HEK293 (cell line): ENCODE data around the gene GRP.
"Not testable (repeated sequence)": the region's sequence is repeated elsewhere in the genome, so short reads cannot be mapped to it uniquely, and the experiment has no call there.

Experiments
- CTCF ChIA-PET: fragments of 350-600 bp; formaldehyde crosslinking; extraction: SDS; loops from one replicate; lab custom pipeline; 2021; ENCODE audit warnings: antibody characterized with exemption; lab: Yijun Ruan, JAX
- POLR2A ChIA-PET: fragments of 300-600 bp; formaldehyde crosslinking; extraction: SDS; loops from one replicate; lab custom pipeline; 2020; ENCODE audit warnings: antibody characterized with exemption, inconsistent platforms; lab: Yijun Ruan, JAX
- H3K27ac ChIP-seq: fragments of 200-500 bp; sonication (Bioruptor generic); 2 replicates; pipeline ENCODE4 v1.5.1; 2014; ENCODE audit warnings: low read depth, low read length, control low read depth, inconsistent platforms; ENCODE audit errors: extremely low read depth
- H3K36me3 ChIP-seq, 2 experiments: fragments of 200-500 bp in 1 of 2; sonication (Bioruptor generic) in 1 of 2; 1 replicate in 1 of 2; 2 replicates in 1 of 2; pipeline ENCODE4 v1.5.1; 2014 to 2017; ENCODE audit warnings: inconsistent platforms in 2 of 2, low read length in 2 of 2; ENCODE audit not compliant: control insufficient read depth in 2 of 2, insufficient read depth in 1 of 2
- H3K4me1 ChIP-seq: fragments of 200-500 bp; sonication (Bioruptor generic); 2 replicates; pipeline ENCODE4 v1.5.1; 2014; ENCODE audit warnings: mild to moderate bottlenecking, low read length, inconsistent platforms; ENCODE audit not compliant: control insufficient read depth, insufficient read depth
- H3K4me3 ChIP-seq: 2 replicates; pipeline ENCODE4 v1.5.1; 2011; ENCODE audit warnings: low read depth, mild to moderate bottlenecking, control low read depth, low read length, moderate library complexity
- H3K9me3 ChIP-seq: fragments of 200-500 bp; sonication (Bioruptor generic); 2 replicates; pipeline ENCODE4 v1.5.1; 2014; ENCODE audit warnings: low read depth, low read length, inconsistent platforms; ENCODE audit not compliant: control insufficient read depth, insufficient read depth
- HOXA7 ChIP-seq: sonication (generic); formaldehyde crosslinking; IDR thresholded peaks from 2 replicates; pipeline ENCODE4 v1.8.1; 2022; ENCODE audit warnings: missing genetic modification reagents, borderline replicate concordance
- MZF1 ChIP-seq: fragments of 450-650 bp; formaldehyde crosslinking; IDR thresholded peaks from 2 replicates; pipeline ENCODE4 v1.5.1; 2017; ENCODE audit warnings: missing biosample characterization, missing genetic modification characterization, borderline replicate concordance
- SCRT2 ChIP-seq: fragments of 450-650 bp; formaldehyde crosslinking; IDR thresholded peaks from 2 replicates; pipeline ENCODE4 v1.5.1; 2016; ENCODE audit warnings: missing biosample characterization, missing genetic modification characterization
- SP2 ChIP-seq: fragments of 450-650 bp; formaldehyde crosslinking; IDR thresholded peaks from 2 replicates; pipeline ENCODE4 v1.5.1; 2016; ENCODE audit warnings: missing biosample characterization, missing genetic modification characterization
- ZNF133 ChIP-seq: fragments of 450-650 bp; formaldehyde crosslinking; IDR thresholded peaks from 2 replicates; pipeline ENCODE4 v1.5.1; 2016; ENCODE audit warnings: missing biosample characterization, missing genetic modification characterization
- ZNF146 ChIP-seq: fragments of 450-650 bp; formaldehyde crosslinking; IDR thresholded peaks from 2 replicates; pipeline ENCODE4 v1.5.1; 2016; ENCODE audit warnings: missing biosample characterization, missing genetic modification characterization
- ZNF169 ChIP-seq: fragments of 450-650 bp; formaldehyde crosslinking; IDR thresholded peaks from 2 replicates; pipeline ENCODE4 v1.5.1; 2016; ENCODE audit warnings: missing biosample characterization, missing genetic modification characterization
- ZNF266 ChIP-seq: fragments of 450-650 bp; formaldehyde crosslinking; IDR thresholded peaks from 2 replicates; pipeline ENCODE4 v1.5.1; 2016; ENCODE audit warnings: missing biosample characterization, missing genetic modification characterization, low read depth
- ZNF350 ChIP-seq: fragments of 450-650 bp; formaldehyde crosslinking; IDR thresholded peaks from 2 replicates; pipeline ENCODE4 v1.5.0; 2017; ENCODE audit warnings: missing biosample characterization, mild to moderate bottlenecking, missing genetic modification characterization
- ZNF366 ChIP-seq: fragments of 450-650 bp; formaldehyde crosslinking; conservative IDR thresholded peaks from 2 replicates; pipeline ENCODE4 v1.5.1; 2016; ENCODE audit warnings: missing biosample characterization, missing genetic modification characterization
- ZNF549 ChIP-seq: fragments of 450-650 bp; IDR thresholded peaks from 2 replicates; pipeline ENCODE4 v1.5.1; 2018; ENCODE audit warnings: missing biosample characterization, missing genetic modification characterization, mild to moderate bottlenecking, inconsistent platforms, moderate library complexity
- ZNF580 ChIP-seq: fragments of 450-650 bp; formaldehyde crosslinking; IDR thresholded peaks from 2 replicates; pipeline ENCODE4 v1.5.1; 2016; ENCODE audit warnings: missing biosample characterization, missing genetic modification characterization
- ZNF585B ChIP-seq: fragments of 450-650 bp; formaldehyde crosslinking; IDR thresholded peaks from 2 replicates; pipeline ENCODE4 v1.5.1; 2016; ENCODE audit warnings: missing biosample characterization, missing genetic modification characterization
- ZNF670 ChIP-seq: fragments of 450-650 bp; formaldehyde crosslinking; IDR thresholded peaks from 2 replicates; pipeline ENCODE4 v1.5.1; 2016; ENCODE audit warnings: missing biosample characterization, missing genetic modification characterization, low read depth
- ZNF707 ChIP-seq: fragments of 450-650 bp; formaldehyde crosslinking; IDR thresholded peaks from 2 replicates; pipeline ENCODE4 v1.5.1; 2016; ENCODE audit warnings: missing biosample characterization, missing genetic modification characterization
- ZNF768 ChIP-seq: fragments of 450-650 bp; formaldehyde crosslinking; IDR thresholded peaks from 2 replicates; pipeline ENCODE4 v1.5.1; 2018; ENCODE audit warnings: missing biosample characterization, mild to moderate bottlenecking, missing genetic modification characterization
- ZSCAN4 ChIP-seq: fragments of 450-650 bp; formaldehyde crosslinking; IDR thresholded peaks from 2 replicates; pipeline ENCODE4 v1.5.1; 2017; ENCODE audit warnings: missing biosample characterization, missing genetic modification characterization
- TF ChIP-seq, protein P1 (sequence below): fragments of 450-650 bp; formaldehyde crosslinking; IDR thresholded peaks from 2 replicates; pipeline ENCODE4 v1.5.1; 2016; ENCODE audit warnings: missing biosample characterization, missing genetic modification characterization
- TF ChIP-seq, protein P2 (sequence below): fragments of 450-650 bp; formaldehyde crosslinking; IDR thresholded peaks from 2 replicates; pipeline ENCODE4 v1.5.1; 2016; ENCODE audit warnings: missing biosample characterization, missing genetic modification characterization
- TF ChIP-seq, protein P3 (sequence below): fragments of 450-650 bp; formaldehyde crosslinking; IDR thresholded peaks from 2 replicates; pipeline ENCODE4 v1.5.1; 2017; ENCODE audit warnings: missing biosample characterization, missing genetic modification characterization
- TF ChIP-seq, protein P4 (sequence below): fragments of 450-650 bp; IDR thresholded peaks from 2 replicates; pipeline ENCODE4 v1.5.1; 2018; ENCODE audit warnings: missing biosample characterization, mild to moderate bottlenecking, missing genetic modification characterization
- TF ChIP-seq, protein P5 (sequence below): fragments of 450-650 bp; formaldehyde crosslinking; IDR thresholded peaks from 2 replicates; pipeline ENCODE4 v1.5.1; 2016; ENCODE audit warnings: missing biosample characterization, missing genetic modification characterization

The GRP gene

GRCh38 chr18:59262243-59262642, 42.3 kb downstream of the GRP start:
- CTCF ChIA-PET: interaction anchor here (0.7 kb wide), 1 partner anchor 140 kb away, joined by 3 read pairs; no protein-coding TSS in a partner anchor
- H3K4me1 ChIP-seq, H3K36me3 ChIP-seq, H3K27ac ChIP-seq, H3K9me3 ChIP-seq, POLR2A ChIA-PET, H3K4me3 ChIP-seq: not testable (repeated sequence)
- peak; percentile 35; the same call in 1 of the 2 replicates for TF ChIP-seq ZNF580 (tag by site-specific recombination)
- 0 out of 2 replicates have a peak, but pooled peaks have one; percentile 2 for TF ChIP-seq SCRT2 (tag by site-specific recombination)
- TF ChIP-seq ZNF146 (tag by site-specific recombination): peak; percentile 89
- TF ChIP-seq, protein P1, sequence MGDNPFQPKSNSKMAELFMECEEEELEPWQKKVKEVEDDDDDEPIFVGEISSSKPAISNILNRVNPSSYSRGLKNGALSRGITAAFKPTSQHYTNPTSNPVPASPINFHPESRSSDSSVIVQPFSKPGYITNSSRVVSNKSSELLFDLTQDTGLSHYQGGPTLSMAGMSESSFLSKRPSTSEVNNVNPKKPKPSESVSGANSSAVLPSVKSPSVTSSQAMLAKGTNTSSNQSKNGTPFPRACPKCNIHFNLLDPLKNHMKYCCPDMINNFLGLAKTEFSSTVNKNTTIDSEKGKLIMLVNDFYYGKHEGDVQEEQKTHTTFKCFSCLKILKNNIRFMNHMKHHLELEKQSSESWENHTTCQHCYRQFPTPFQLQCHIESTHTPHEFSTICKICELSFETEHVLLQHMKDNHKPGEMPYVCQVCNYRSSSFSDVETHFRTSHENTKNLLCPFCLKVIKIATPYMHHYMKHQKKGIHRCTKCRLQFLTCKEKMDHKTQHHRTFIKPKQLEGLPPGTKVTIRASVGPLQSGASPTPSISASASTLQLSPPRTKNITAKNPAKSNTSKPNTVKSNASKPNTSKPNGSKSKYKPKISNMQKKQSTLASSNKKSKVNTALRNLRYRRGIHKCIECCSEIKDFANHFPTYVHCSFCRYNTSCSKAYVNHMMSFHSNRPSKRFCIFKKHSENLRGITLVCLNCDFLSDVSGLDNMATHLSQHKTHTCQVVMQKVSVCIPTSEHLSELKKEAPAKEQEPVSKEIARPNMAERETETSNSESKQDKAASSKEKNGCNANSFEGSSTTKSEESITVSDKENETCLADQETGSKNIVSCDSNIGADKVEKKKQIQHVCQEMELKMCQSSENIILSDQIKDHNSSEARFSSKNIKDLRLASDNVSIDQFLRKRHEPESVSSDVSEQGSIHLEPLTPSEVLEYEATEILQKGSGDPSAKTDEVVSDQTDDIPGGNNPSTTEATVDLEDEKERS (tag by site-specific recombination): peak; percentile 78

GRCh38 chr18:59263661-59264060, 43.7 kb downstream of the GRP start:
- Histone ChIP-seq H3K4me3 (no peak overlapping the region), H3K4me1 (peaks cover 6% of the 10 kb centered on the region; the same call in 1 of the 2 replicates), H3K36me3 (no peaks in the 10 kb centered on the region), H3K27ac (no peak overlapping the region), H3K9me3 (no peaks in the 10 kb centered on the region)
- ChIA-PET CTCF (interaction anchor here (0.5 to 8.1 kb wide), 7 partner anchors 10 to 566 kb away, joined by 3 to 46 read pairs (median 4); partner anchors contain the start of genes RAX and SEC11C), POLR2A (no interaction called here)
- TF ChIP-seq, protein P2, sequence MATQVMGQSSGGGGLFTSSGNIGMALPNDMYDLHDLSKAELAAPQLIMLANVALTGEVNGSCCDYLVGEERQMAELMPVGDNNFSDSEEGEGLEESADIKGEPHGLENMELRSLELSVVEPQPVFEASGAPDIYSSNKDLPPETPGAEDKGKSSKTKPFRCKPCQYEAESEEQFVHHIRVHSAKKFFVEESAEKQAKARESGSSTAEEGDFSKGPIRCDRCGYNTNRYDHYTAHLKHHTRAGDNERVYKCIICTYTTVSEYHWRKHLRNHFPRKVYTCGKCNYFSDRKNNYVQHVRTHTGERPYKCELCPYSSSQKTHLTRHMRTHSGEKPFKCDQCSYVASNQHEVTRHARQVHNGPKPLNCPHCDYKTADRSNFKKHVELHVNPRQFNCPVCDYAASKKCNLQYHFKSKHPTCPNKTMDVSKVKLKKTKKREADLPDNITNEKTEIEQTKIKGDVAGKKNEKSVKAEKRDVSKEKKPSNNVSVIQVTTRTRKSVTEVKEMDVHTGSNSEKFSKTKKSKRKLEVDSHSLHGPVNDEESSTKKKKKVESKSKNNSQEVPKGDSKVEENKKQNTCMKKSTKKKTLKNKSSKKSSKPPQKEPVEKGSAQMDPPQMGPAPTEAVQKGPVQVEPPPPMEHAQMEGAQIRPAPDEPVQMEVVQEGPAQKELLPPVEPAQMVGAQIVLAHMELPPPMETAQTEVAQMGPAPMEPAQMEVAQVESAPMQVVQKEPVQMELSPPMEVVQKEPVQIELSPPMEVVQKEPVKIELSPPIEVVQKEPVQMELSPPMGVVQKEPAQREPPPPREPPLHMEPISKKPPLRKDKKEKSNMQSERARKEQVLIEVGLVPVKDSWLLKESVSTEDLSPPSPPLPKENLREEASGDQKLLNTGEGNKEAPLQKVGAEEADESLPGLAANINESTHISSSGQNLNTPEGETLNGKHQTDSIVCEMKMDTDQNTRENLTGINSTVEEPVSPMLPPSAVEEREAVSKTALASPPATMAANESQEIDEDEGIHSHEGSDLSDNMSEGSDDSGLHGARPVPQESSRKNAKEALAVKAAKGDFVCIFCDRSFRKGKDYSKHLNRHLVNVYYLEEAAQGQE (tag by site-specific recombination): no peak
- no peak for TF ChIP-seq ZNF585B
- no peak for TF ChIP-seq ZSCAN4 (tag by site-specific recombination)
- TF ChIP-seq, protein P3, sequence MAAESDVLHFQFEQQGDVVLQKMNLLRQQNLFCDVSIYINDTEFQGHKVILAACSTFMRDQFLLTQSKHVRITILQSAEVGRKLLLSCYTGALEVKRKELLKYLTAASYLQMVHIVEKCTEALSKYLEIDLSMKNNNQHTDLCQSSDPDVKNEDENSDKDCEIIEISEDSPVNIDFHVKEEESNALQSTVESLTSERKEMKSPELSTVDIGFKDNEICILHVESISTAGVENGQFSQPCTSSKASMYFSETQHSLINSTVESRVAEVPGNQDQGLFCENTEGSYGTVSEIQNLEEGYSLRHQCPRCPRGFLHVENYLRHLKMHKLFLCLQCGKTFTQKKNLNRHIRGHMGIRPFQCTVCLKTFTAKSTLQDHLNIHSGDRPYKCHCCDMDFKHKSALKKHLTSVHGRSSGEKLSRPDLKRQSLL (tag by site-specific recombination): no peak
- TF ChIP-seq MZF1 (tag by site-specific recombination): no peak
- TF ChIP-seq, protein P4, sequence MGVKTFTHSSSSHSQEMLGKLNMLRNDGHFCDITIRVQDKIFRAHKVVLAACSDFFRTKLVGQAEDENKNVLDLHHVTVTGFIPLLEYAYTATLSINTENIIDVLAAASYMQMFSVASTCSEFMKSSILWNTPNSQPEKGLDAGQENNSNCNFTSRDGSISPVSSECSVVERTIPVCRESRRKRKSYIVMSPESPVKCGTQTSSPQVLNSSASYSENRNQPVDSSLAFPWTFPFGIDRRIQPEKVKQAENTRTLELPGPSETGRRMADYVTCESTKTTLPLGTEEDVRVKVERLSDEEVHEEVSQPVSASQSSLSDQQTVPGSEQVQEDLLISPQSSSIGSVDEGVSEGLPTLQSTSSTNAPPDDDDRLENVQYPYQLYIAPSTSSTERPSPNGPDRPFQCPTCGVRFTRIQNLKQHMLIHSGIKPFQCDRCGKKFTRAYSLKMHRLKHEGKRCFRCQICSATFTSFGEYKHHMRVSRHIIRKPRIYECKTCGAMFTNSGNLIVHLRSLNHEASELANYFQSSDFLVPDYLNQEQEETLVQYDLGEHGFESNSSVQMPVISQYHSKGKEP (tag by site-specific recombination): no peak
- TF ChIP-seq, protein P5, sequence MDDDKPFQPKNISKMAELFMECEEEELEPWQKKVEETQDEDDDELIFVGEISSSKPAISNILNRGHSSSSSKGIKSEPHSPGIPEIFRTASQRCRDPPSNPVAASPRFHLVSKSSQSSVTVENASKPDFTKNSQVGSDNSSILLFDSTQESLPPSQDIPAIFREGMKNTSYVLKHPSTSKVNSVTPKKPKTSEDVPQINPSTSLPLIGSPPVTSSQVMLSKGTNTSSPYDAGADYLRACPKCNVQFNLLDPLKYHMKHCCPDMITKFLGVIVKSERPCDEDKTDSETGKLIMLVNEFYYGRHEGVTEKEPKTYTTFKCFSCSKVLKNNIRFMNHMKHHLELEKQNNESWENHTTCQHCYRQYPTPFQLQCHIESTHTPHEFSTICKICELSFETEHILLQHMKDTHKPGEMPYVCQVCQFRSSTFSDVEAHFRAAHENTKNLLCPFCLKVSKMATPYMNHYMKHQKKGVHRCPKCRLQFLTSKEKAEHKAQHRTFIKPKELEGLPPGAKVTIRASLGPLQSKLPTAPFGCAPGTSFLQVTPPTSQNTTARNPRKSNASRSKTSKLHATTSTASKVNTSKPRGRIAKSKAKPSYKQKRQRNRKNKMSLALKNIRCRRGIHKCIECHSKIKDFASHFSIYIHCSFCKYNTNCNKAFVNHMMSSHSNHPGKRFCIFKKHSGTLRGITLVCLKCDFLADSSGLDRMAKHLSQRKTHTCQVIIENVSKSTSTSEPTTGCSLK (tag by site-specific recombination): no peak
- no peak for TF ChIP-seq ZNF707 (tag by site-specific recombination)
- no peak for TF ChIP-seq ZNF366 (tag by site-specific recombination)
- TF ChIP-seq ZNF266 (tag by site-specific recombination): no peak
- no peak for TF ChIP-seq ZNF350 (tag by site-specific recombination)
- TF ChIP-seq ZNF768: no peak
- no peak for TF ChIP-seq ZNF133
- no peak for TF ChIP-seq SP2
- no peak for TF ChIP-seq ZNF549 (tag by site-specific recombination)
- no peak for TF ChIP-seq ZNF169 (tag by site-specific recombination)
- TF ChIP-seq HOXA7 (CRISPR knock-in tag): no peak
- TF ChIP-seq ZNF670 (tag by site-specific recombination): no peak
